Activated naive CD4-positive, alpha-beta T cell (primary cell): ENCODE measurements around the gene CARD10.
A peak's percentile ranks its signal among the peaks of the same experiment; 100 is the strongest.
"Not testable (repeated sequence)": the region's sequence is repeated elsewhere in the genome, so short reads cannot be mapped to it uniquely, and the experiment has no call there.

ENCODE experiments used
- DNase-seq, 4 experiments: peaks; one replicate each; lab custom pipeline; 2025; lab: John Stamatoyannopoulos, UW

Gene CARD10

GRCh38 chr22:37487129-37487528, 32.1 kb downstream of the CARD10 start:
- DNase-seq = no peak

- DNase-seq = peak in 3 of 4 experiments; percentile 20 to 60 (median 57)
Observed at GRCh38 chr22:37486224-37486845, 32.9 kb downstream of the CARD10 start, which contains the start of gene MFNG. Gene MFNG, minus strand, starts transcription at chr22:37486384. Its CDS starts 207 bp downstream, at chr22:37486177.

GRCh38 chr22:37485395-37486223, 33.6 kb downstream of the CARD10 start:
- no peak for DNase-seq

- peak; percentile 39 to 72 (median 57) for DNase-seq
Observed at GRCh38 chr22:37484480-37485394, 34.5 kb downstream of the CARD10 start.

- DNase-seq = no peak
Observed at GRCh38 chr22:37483050-37483449, 36.2 kb downstream of the CARD10 start.

- DNase-seq = no peak
Observed at GRCh38 chr22:37482244-37482643, 37.0 kb downstream of the CARD10 start.

GRCh38 chr22:37481347-37481907, 37.8 kb downstream of the CARD10 start:
- DNase-seq = no peak

DNA sequence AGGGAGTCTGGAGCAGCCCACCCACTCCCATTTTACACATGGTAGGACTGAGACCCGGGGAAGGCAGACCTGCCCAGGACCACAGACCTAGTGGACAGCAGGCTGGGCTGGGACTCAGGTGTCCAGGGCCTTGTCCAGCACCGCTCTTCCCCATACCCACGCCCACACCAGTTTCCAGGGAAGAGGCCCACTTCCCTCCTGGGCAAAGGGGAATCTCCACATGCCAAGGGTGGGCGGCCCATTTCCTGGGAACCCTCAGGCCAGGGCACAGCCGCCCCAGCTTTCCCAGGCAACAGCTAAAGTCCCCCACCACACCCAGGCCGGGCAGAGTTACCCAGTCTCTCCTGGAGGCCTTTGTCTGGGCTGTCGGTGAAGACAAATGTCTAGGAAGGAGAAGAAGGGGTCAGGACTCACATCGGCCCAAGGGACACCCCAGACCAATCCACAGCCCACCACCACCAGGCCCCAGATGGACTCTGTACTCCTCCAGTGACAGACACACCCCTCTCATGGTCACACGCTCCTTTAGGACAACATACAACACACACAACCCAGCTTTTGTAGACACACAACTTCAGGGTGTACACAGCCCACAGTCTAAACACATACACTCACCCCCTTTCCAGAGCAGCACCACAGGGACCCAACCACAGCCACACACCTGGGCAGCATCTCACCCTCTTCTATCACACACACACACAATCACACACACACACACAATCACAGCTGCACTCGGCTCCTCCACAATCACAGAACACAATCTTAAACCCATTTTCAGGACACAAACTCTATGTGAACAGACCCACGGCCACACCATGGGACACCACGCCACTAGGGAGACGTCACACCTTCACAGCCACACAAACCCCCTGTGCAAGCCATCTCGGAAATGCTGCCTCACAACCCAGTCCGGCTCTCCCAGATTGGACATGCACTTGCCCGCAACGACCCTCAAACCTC, 38.5 kb downstream of the CARD10 start:
- DNase-seq = no peak

DNA sequence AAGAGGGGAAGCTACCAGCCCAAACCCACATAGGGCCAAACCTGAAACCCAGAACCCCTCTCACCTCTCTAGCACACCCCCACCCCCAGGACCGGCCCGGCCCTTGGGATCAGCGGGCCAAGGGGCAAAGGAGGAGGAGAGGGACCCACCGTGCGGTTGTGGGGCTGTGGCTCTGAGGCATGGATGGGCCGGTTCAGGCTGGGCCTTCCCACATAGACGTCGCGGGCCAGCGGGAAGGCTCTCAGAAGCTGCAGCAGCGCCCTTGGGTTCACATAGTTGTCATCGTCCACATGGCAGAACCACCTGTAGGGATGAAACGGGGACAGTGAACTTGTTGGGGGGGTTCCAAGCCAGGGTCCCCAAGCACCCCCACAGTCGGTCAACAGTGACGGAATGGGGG, 40.0 kb downstream of the CARD10 start:
- DNase-seq = no peak

GRCh38 chr22:37476389-37477329, 42.6 kb downstream of the CARD10 start:
- no peak for DNase-seq

- no peak for DNase-seq
Observed at GRCh38 chr22:37474447-37475090, 44.6 kb downstream of the CARD10 start.

DNA sequence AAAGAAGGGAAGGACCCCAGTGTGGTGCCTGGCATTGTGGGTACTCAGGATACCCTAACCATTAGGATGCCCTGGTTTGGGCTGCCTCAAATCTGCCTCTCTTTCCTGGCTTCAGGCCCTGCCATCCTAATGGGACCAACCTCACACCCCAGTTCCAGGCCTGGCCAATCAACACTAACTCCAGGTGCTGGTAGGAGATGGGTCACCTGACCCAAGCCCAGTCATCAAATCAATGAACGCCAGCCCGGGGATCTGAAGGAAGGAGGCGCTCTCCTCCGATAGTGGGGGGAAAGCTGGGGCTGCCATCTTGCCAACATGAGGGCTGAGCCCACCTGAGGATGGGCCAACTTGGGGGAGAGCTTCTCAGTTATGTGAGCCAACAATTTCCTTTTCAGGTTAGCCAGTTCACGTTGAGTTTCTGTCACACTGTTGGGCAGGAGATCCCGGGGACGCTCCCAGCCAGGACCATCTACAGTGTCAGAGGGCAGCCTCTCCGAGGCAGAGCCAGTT, 45.7 kb downstream of the CARD10 start:
- no peak for DNase-seq

DNA sequence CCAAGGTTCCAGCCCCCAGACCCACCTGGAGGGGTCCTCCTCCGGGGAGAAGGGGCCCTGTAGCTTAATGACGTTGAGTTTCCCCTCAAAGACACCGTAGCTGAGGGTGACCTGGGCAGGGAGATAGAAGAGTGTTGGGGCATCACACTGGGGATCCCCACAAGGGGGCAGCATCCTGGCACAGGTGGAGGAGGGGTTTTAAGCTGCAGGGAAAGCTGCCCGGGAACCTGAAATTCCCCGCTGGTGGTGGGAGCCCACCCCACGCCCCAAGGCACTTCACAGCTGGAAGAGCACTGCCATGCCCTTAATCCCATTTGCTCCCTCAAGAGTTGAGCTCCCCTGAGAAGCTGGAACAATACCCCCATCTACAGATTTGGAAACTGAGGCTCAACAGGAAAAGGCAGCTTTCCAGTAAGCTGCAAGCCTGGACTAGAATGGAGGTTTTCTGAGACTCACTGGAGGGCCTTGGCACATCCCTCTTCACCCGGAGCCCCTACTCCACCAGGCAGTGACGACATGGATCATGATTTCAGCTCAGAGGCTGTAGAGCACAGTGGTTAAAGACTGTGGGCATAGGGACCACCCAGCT, 46.7 kb downstream of the CARD10 start:
- DNase-seq = peak in 2 of 4 experiments; percentile 15 to 32

- no peak for DNase-seq
Observed at GRCh38 chr22:37471727-37472417, 47.3 kb downstream of the CARD10 start.

DNA sequence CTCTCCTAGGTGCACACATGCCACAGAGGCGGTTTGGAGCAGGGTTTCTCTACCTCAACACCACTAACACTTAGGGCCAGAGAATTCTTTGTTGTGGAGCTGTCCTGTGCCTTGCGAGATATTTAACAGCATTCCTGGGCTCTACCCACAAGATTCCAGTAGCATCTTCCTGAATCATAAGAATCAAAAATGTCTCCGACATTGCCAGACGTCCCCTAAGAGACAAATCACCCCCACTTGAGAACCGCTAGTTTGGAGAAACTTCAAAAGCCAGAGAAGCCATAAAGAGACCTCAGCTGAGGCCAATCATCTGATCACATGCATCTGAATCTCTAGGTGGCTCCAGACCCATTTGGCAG, 49.1 kb downstream of the CARD10 start:
- DNase-seq = no peak

- DNase-seq = no peak
Observed at GRCh38 chr22:37469416-37470086, 49.7 kb downstream of the CARD10 start.

GRCh38 chr22:37468201-37468695, 51.0 kb downstream of the CARD10 start:
- not testable (repeated sequence) for DNase-seq
